Left renal pelvis (tissue), 4 donors: ENCODE measurements around the gene PLA2G4D. TPM values are rescaled to one million over a fixed set of nuclear protein-coding genes. Genes with fewer than 3 reads are reported as not detected.
A peak's percentile ranks its signal among the peaks of the same experiment; 100 is the strongest.
"Not testable (repeated sequence)": the region's sequence is repeated elsewhere in the genome, so short reads cannot be mapped to it uniquely, and the experiment has no call there.

Experiments
- DNase-seq, 4 donors: peaks; one replicate each; pipeline ENCODE4 v3.0.0-alpha.2; 2013; ENCODE audit warnings: low read depth in 4 of 4, low spot score in 3 of 4
- polyA plus RNA-seq, 4 donors: library from polyadenylated mRNA; unstranded; fragments of 120-200 nt; gene quantifications; one replicate each; pipeline ENCODE4 v1.2.1, GENCODE V29; 2013; ENCODE audit not compliant: insufficient read length in 4 of 4

PLA2G4D gene
- polyA plus RNA-seq, 4 donors: 0.04 to 0.18 (median 0.13) TPM; not detected in 1

DNA sequence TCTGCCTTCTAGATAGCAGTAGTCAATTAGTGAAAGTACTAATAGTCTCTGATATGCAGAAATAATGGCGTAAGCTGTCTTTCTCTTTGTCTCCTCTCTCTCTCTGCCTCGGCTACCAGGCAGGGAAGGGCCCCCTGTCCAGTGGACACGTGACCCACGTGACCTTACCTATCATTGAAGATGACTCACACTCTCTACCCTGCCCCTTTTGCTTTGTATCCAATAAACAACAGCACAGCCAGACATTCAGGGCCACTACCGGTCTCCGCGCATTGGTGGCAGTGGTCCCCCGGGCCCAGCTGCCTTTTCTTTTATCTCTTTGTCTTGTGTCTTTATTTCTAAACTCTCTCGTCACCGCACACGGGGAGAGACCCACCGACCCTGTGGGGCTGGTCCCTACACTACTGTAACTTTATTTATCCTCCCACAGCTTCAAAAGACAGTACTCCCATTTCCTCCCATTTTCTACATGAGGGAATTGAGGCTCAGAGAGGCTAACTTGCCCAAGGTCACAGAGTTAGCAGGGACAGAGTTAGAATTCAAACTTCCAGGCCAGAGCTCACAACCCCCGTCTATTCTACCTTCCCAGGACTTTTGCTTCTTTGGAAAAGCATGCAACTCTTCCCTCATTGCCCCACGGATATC is 2.5 kb downstream of the PLA2G4D start:
- not testable (repeated sequence) for DNase-seq

DNA sequence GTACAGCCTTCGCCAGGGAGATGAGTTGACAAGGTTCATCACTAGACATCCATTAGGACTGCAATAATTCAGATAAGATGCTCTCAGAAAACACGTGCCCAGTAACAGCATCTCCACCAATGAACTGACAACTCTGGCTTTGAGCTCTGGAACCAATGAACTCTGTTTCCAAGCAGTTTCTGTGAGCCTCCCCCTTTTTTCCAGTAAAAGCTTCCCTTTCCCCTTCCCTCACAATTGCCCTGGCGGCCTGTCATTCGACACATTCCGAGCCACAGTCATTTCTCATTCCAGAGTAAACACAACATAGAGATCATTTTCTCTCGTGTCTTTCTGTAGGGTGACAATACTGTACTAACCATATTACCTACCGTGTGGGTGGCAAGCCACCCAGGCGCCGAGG is 3.6 kb downstream of the PLA2G4D start:
- DNase-seq: no peak

DNA sequence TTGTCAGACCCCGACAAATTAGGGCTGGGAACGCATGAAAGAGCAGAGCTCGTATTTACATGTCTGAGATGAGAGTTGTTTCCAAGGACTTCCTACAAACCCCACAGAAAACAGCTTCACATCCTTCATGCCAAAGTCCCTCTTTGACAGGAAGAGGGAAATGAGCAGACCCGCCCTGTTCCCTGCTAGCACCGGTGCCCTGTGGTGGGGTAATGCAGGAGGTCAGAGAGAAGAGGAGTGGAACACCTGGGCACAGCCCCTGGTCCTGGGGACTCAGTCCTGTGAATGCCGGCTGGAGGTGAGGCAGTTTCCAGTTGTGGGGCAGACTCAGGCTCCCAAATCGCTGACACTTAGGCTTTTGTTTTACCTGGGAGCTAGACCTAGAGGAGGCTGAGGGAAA is 4.0 kb downstream of the PLA2G4D start:
- DNase-seq: no peak

DNA sequence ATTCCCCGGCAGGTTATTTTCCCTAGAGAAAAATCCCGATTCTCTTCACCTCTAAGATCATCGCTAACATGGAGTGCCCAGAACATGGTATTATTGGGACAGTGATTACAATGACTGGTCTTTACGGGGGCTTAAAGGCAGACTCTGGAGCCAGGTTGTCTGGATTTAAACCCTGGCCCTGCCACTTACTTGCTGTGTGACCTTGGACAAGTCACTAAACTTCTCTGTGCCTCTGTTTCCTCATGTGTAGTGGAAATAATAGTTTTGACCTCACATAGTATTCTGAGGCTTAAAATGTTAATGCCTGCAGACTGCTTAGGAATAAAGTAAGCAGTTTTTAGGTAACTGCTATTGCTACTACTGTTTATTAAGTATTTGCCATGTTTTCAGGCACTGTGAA is 4.4 kb downstream of the PLA2G4D start:
- no peak for DNase-seq

DNA sequence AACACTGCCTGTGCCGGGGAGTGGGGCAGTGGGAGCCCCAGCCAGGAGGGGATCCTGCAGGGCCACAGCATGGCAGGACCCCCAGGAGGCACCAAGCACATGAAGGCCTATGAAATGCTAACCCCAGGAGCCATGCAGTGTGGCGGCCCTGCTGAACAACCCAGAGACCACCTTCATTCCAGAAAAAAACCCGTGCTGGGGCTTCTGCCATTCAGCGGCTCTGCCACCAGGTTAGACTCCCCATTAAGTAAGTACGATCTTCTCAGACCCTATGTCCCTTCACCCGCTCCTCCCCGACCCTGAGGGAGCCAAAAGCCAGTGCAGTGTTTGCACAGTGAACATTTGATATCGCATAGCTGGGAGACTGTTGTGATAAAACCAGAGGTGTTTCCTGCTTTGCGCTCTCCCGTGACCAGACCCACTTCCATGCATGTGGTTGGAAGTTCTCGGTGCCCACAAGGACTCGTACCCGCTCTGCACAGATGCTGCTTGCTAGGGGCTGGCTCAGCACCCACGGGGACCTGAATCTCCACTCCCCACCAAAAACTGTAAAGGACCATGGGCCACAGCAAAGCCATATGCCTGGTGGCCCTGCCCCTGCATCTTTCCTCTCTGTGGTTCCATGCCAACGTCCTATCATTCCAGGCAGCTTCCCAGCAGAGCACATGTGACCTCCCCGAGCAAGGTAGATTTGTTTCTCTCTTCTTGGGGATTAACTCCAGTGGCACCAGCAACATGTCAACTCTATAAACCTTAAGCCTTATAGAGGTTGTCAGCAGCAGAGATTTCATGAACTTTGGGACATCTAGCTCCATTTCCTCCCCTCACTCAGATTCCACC is 5.3 kb downstream of the PLA2G4D start:
- DNase-seq: no peak

DNA sequence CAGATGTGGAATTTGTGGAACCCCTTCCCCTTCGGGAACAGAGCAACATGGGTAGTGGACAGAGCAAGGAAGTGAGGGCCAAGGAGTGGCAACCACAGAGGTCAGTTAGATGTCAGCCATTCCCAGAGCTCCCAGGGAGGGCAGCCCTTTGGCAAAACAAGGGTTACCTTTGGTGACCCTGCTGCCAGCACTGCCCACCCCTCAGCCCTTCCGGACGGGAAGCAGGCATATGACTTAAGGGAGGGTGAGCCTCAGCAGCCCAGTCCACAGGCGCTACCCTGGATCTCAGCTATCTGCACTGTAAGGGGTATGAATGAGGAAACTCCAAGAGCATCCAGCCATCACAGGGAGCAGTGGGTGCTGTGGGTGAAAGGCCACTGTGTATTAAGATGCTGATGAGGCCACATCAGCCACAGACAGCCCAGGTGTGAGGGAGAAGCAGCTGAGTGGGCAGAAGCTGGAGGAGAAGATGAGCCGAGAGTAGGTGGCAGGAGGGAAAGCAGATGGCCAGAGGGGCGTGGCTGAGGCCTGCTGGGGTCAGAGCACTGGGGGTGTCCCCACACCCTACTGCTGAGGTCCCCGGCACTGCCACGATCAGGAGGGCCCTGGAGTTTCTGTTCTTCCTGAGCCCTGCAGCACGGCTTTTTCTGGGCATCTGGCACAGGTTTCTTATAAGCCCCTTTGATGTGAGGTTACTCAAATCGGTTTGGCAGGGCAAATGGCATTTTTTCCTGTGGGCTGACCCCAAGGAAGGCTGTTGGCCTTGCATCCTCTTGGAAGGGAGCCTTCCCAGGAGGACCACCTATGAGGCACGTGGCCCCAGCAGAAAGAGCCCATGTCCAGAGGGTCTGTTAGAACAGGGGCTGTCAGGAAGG is 6.2 kb downstream of the PLA2G4D start:
- DNase-seq: no peak

DNA sequence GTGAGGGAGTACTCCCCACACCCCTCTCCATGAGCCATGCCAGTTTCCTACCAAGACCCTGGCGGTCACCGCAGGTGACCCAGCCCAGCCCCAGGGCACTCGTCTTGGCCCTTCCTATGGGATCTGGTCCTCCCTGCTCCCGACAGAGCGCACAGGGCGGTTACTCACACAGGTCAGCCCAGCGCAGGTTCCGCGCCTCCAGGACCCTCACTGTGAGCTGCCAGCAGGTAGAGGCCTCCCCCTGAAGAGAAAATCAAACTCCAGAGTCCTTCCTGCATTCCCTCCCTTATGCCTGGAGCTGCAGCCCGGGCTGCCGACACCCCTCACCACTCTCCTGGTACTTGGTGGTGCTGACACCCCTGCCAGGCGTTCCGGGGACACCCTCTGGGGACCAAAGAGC is 6.9 kb downstream of the PLA2G4D start:
- no peak for DNase-seq

DNA sequence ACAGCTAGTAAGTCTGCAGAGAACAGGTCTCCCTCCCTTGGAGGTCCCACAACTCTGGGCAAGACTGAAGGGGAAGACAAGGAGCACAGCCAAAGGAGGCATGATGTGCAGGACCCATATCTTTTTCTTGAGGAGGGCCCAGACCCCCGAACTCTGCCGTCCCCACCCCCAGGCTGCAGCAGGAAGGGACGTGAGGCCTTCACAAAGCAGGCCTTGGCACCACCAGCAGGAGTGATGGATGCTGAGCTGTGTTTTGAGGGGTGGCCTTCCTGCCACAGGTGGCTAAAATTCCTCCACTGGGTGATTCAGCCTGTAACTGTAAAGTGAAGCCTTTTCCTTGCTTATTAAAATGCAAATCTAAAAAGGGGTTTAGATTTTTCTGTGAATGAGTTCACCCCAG is 8.6 kb downstream of the PLA2G4D start:
- DNase-seq: no peak

DNA sequence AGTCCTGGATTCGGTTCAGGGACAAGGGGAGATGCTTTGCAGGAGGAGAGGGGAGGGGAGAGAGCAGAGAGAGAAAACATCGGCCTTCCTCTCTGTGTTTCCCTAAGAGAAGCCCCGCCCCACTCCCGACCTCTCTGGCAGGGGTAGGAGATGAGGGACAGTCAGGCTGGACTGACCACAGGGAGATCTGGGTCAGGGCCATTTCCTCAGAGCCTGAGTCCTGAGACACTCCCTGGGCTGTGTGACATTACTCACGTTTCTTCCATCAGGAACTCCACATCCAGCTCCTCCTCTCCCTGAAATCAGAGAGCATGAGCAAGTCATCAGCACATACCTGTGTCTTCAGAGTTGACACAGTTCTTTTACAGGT is 9.1 kb downstream of the PLA2G4D start:
- DNase-seq: no peak

DNA sequence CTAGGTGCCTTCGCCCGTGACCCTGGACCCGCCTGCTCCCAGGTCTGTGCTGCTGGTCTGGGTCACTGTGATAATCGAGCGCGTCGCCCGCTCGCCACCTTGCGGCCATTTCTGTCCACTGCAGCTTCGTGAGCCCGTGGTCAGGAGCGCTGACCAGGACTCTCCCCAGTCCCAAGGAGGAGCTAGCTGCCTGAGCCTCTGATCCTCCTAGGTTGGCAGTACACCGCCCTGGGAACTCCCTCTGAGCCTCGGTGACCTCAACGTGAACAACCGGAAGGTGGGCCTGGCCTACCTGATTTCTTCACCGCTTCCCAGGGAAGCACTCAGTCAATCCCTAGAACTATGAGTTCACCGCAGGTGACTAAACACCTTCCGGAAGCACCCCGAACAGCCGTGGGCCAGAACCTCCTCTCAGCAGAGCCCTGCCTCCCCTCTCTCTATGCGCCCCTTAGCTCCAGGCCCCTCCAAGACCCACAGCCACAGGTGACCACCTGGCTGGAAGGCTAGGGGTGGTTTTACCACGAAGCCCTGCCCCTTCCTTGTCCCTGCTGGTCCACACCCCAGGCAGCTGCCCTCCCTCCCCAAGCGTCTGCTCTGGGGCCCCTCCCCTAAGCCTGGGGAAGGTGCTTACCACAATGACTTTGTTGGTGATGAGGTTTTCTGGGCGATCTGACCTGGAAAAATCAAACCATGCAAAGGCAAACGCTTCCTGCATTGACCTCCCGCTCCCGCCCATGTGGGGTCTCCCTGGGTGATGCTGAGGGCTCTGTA is 9.7 kb downstream of the PLA2G4D start:
- peak in 2 of 4 donors; percentile 24 for DNase-seq

DNA sequence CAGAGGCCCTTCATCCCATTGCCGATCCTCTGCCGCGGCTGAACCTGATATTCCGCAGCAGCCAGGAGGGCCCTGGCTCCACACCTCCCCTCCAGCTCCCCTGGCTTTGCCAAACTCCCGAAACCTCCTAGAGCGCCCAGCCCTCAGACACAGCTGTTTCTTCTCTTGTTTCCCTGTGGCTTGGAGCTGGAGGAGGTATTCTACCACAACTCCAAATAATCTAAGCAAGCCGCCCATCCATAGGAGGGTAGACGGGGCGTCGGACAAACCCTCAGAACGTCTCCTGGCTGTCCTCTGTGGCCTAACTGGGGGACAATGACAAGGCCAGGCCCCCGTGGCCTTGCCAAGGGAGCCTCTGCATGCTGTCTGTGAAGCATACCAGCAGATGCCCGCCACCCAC is 10.4 kb downstream of the PLA2G4D start:
- no peak for DNase-seq

DNA sequence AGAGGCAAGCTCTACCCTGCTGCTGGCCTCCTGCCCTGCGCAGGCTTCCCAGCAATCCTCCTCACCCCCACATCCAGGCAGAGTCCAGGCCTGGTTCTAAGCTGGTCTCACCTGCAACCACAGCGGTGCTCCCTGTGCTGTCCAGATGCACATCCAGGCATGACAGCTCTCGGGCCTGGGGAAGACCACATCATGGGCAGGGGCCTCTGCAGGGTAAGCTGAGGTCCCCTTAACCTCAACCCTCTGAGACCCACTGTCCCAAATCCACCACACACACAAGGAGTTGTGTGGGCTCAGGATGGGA is 10.8 kb downstream of the PLA2G4D start:
- DNase-seq: no peak

DNA sequence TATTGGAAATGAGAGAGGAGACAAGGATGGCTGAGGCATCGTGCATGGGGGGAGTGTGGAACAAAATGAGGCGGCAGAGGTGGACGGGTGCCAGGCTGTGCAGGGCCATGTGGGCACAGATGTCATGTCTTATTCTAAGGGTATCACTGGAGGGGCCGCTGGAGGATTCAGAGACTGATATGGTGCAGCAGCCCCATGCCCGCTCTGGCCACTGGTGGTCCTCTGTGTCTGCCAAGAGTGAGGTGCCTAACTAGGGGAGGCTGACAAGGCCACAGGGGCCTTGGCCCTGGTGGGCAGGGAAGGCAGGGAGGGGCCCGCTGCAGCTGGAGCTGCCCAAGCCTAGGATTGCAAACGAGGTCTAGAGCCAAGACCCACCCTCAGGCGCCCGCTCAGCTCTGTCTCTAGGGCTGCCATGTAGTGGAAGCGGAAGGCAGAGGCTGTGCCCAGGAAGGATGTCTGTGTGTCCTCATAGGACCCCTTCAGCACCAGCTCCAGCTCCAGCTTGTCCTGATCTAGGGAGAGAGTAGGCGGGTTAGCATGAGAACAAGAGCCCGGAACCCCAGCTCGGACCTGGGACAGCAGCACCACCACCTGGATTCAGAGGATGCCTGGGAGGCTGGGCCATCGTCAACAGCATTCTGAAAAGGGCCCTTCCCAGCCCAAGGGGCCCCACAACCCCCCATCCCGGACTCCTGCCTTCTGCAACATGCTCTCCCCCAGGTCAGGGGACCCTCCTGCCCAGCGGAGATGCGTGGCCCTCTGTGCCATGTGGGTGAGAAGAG is 11.3 kb downstream of the PLA2G4D start:
- no peak for DNase-seq

DNA sequence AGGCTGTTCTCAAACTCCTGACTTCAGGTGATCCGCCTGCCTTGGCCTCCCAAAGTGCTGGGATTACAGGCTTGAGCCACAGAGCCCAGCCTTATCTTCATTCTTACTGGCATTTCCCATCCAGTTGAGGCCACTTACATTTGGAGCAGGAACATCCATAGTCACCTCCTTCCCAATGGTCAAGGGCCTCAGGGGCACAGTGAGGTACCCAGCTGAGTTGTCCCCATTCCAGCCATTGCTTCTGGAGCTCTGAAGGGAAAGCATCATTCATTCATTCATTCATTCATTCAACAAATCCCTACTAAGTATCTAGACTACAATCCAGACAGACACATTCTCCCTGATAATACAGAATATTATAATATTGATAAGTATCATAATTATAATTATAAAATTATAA is 12.2 kb downstream of the PLA2G4D start:
- no peak for DNase-seq

DNA sequence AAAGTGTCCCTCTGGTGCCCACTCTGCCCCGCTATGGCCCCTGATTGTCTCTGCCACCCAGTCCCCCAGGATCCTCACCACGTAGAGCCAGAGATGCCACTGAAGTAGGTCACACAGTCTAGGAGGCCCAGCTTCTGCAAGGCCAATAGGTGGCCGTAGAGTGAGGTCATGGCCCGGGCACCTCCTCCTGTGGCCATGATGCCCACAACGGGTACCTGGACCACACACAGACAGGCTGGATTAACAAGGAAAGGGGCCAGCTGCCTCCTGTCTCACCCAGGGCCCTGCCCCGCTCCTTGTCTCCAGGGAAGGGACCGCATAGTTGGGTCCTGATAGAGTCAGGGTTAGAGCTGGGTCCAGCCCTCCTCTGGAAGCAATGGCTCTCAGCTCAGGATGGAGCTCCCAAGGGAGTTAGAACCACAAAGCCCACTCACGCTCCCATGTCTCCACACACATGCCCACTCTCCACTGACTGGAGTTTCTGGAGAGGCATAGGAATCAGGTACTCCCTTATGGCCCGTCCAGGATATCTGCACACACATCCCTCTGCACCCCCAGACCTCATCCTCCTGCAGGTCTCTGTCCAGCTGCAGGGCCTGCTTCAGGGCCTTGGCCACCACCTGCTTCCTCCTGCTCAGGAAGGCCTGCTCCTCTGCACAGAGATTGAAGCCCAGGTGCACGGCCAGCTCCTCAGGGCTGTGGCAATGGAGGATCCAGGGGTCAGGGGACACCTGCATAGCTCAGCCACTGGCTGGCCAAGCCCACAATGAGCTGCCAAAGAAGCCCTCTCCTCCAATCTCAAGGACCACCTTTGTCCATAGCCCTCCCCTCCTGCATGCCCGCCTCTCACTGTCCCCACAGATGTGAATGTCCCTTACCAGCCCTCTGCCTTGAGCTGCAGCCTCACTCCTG is 13.2 kb downstream of the PLA2G4D start:
- DNase-seq: no peak

DNA sequence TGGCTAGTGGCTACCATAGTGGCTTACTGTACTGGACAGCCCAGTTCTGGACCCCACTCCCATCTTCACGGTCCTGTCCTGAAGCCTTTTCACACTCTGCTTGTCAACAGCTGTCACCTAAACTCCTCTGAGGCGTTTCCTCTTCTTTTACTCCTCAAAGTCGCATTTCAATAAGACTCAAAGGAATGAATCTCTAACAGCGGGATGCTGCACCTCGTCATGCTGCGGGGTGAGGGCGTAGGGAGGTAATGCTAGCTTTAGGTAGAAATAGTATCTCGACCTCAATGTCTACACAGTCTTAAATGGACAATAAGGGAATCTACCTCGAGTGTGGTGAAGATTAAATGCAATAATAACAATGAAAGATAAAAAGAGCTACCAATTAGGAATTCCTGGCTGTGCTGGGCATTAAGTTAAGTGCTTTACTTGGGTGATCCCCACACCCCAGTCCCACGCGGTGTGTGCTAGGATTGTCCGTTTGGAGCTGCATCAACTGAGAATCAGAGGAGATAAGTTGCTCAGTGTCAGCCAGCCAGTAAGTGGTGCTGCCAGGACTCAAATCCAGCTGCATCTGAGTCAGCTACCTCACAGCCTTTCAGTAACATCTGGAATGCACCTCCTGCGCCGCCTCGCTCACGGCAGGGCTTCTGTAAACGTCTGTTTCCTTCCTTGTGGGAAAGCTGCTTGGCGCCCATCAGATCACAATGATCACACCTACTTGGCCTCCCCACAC is 14.0 kb downstream of the PLA2G4D start:
- no peak for DNase-seq

DNA sequence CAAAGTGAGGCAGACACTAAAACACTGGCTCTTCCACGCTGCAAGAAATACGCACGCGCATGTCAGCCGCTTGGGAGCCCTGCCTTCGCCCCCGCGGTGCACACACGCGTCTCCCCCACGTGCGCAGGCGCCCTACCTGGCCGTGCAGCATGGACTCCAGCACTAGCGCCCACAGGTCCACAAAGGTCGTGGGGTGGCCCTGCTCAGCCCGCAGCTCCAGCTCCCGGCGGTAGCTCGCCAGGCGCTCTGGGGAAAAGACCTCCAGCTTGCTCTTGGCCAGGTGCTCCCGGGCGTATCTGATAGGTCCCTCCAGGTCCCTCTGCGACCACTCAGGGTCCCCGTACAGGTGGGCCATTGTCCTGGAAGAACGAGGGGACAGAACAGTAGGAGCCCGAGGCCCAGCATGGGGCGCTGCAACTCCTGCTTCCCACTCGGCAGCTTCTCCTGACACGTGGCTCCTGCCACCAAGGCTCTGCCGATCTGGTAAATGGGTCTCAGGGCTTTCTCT is 14.9 kb downstream of the PLA2G4D start:
- no peak for DNase-seq

DNA sequence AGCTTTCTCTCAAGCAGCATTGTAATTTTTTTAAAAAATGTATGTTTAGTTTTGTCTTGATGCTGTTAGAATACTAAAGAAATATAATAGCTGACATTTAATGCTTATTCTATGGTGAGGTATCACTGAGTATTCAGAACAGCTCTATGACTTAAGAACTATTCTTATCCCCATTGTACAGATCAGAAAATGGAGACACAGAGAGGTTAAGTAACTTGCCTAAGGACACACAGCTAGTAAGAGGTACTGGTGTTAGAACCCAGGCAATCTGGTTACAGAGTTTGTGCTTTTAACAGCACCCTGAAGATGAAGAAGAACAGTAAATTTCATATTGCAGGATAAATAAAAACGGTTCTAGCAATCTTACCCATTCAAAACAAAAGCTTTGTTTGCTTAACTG is 15.5 kb downstream of the PLA2G4D start:
- no peak for DNase-seq
